GM18951 (cell line): ENCODE results near the gene SPRYD4.

Experiments
- POLR2A ChIP-seq: IDR thresholded peaks from 4 replicates; pipeline ENCODE4 v1.6.1; 2011; ENCODE audit warnings: mild to moderate bottlenecking; ENCODE audit not compliant: insufficient read length, insufficient read depth; ENCODE audit errors: extremely low read depth
- in situ Hi-C: fragments of 300-500 bp; cut with MboI; formaldehyde crosslinking; loops from one replicate; pipeline ENCODE4 v1.12.0; 2022; ENCODE audit warnings: low sequenced_read_pairs, mixed read lengths, inconsistent platforms; ENCODE audit not compliant: unreplicated experiment

SPRYD4 gene

GRCh38 chr12:56520506-56520905, 52.1 kb downstream of the SPRYD4 start:
- TF ChIP-seq POLR2A: no peak
- in situ Hi-C loops: loop anchor here (25.0 kb wide), 1 partner anchor 467 kb away; a partner anchor contains a TSS

GRCh38 chr12:56521209-56521589, 52.8 kb downstream of the SPRYD4 start:
- in situ Hi-C loops: loop anchor here (25.0 kb wide), 1 partner anchor 466 kb away; a partner anchor contains a TSS
- TF ChIP-seq POLR2A: no peak

- in situ Hi-C loops: loop anchor here (25.0 kb wide), 1 partner anchor 466 kb away; a partner anchor contains a TSS
Measured at GRCh38 chr12:56521590-56522371, 53.4 kb downstream of the SPRYD4 start, which contains the start of gene RBMS2. Gene RBMS2 (plus strand): TSS chr12:56521820. CDS start chr12:56522024, 204 bp downstream.

GRCh38 chr12:56522411-56523193, 54.2 kb downstream of the SPRYD4 start:
- in situ Hi-C loops: loop anchor here (25.0 kb wide), 1 partner anchor 465 kb away; a partner anchor contains a TSS
- no peak for TF ChIP-seq POLR2A

More at GRCh38 chr12:56521590-56522371, 53.4 kb downstream of the SPRYD4 start, which contains the start of gene RBMS2:
- TF ChIP-seq POLR2A: no peak

- no peak for TF ChIP-seq POLR2A
- in situ Hi-C loops: no loop called here
Measured at GRCh38 chr12:56528846-56529245, 60.5 kb downstream of the SPRYD4 start.
